Retina (tissue), 1 donor: ENCODE measurements around the gene THOC7.

Experiments used
- DNase-seq: peaks from one replicate; pipeline ENCODE4 v3.0.0-alpha.2; 2016

Gene THOC7

GRCh38 chr3:63832395-63832794, 31.2 kb downstream of the THOC7 start:
- no peak for DNase-seq

GRCh38 chr3:63830526-63830925, 33.1 kb downstream of the THOC7 start:
- no peak for DNase-seq

- no peak for DNase-seq
These were observed 39.3 kb downstream of the THOC7 start for GRCh38 chr3:63824309-63824708.

- DNase-seq: no peak
These were observed 44.5 kb downstream of the THOC7 start, which contains the start of gene C3orf49 for GRCh38 chr3:63819151-63819398. Gene C3orf49, plus strand, starts transcription at chr3:63819299. Its CDS starts 173 bp downstream, at chr3:63819472.

- peak; percentile 82 for DNase-seq
These were observed 45.1 kb downstream of the THOC7 start for GRCh38 chr3:63818282-63819150.

GRCh38 chr3:63817225-63817624, 46.4 kb downstream of the THOC7 start:
- DNase-seq: no peak

- no peak for DNase-seq
These were observed 49.4 kb downstream of the THOC7 start for GRCh38 chr3:63814237-63814636.

GRCh38 chr3:63809607-63810006, 54.0 kb downstream of the THOC7 start:
- DNase-seq: no peak

GRCh38 chr3:63808633-63809032, 55.0 kb downstream of the THOC7 start:
- no peak for DNase-seq

GRCh38 chr3:63807961-63808565, 55.5 kb downstream of the THOC7 start:
- no peak for DNase-seq

- peak; percentile 31 for DNase-seq
These were observed 59.7 kb downstream of the THOC7 start for GRCh38 chr3:63803911-63804310.

GRCh38 chr3:63800097-63800496, 63.5 kb downstream of the THOC7 start:
- DNase-seq: no peak

GRCh38 chr3:63798949-63799348, 64.7 kb downstream of the THOC7 start:
- DNase-seq: no peak

GRCh38 chr3:63798544-63798943, 65.1 kb downstream of the THOC7 start:
- DNase-seq: no peak

GRCh38 chr3:63795438-63795837, 68.2 kb downstream of the THOC7 start:
- DNase-seq: no peak

- no peak for DNase-seq
These were observed 71.6 kb downstream of the THOC7 start for GRCh38 chr3:63791974-63792373.
